ENCODE data around the gene FAM171A2. TPM values are rescaled to one million over a fixed set of nuclear protein-coding genes. Genes with fewer than 3 reads are reported as not detected.

FAM171A2 gene
- total RNA-seq, 1 experiment from 2014 or later: 27.5 TPM

GRCh38 chr17:44312396-44313104, 51.1 kb downstream of the FAM171A2 start:
- no peaks in the 10 kb centered on the region for H3K9me3 ChIP-seq (ENCODE audit: control insufficient read depth, low read depth, low read length)
- H3K27ac ChIP-seq (ENCODE audit: insufficient read length, low read depth, low read length): no peak overlapping the region
- TF ChIP-seq CTCF (conservative IDR thresholded peaks at IDR 0.05): no peak
- Mint-ChIP-seq H3K4me1 (peaks cover 35 to 49% of the 10 kb centered on the region in 2 experiments), H3K36me3 (ENCODE audit: insufficient read depth in 1 of 3, low read depth in 3 of 3) (peaks cover 0 to 3% (median 0%) of the 10 kb centered on the region in 3 experiments; a peak in 1 of 7 replicates), H3K27me3 (ENCODE audit: low read depth) (peaks cover 43% of the 10 kb centered on the region), H3K27ac (no peak overlapping the region; a peak in 1 of 7 replicates), H3K9me3 (no peaks in the 10 kb centered on the region), H3K4me3 (peak overlapping the region in 1 of 2 experiments; percentile 46; a peak in 2 of 5 replicates)
- H3K56ac ChIP-seq (ENCODE audit: insufficient read length, low read depth, low read length): no peak overlapping the region
- no peak overlapping the region for H2AK5ac ChIP-seq (ENCODE audit: insufficient read length, low read length)
- no peak overlapping the region for H3K4me2 ChIP-seq (ENCODE audit: insufficient read depth, insufficient read length, low read length)
- peaks cover 2% of the 10 kb centered on the region for H4K20me1 ChIP-seq (ENCODE audit: control insufficient read depth, insufficient read depth, insufficient read length)
- no peak overlapping the region for H4K8ac ChIP-seq (replicated peaks; ENCODE audit: insufficient read length, low read depth, low read length)
- no peak overlapping the region for H2BK5ac ChIP-seq (ENCODE audit: insufficient read length, low read length)
- no peak overlapping the region for H3K4ac ChIP-seq (ENCODE audit: low read depth, low read length)
- no peaks in the 10 kb centered on the region for H3K79me2 ChIP-seq (ENCODE audit: insufficient read depth, low read length)
- no peak overlapping the region for H3K9ac ChIP-seq (ENCODE audit: extremely low read depth, insufficient read length, low read length)
- H2AFZ ChIP-seq (ENCODE audit: low read length): no peak overlapping the region
- H4K91ac ChIP-seq (ENCODE audit: insufficient read length, low read depth, low read length): no peak overlapping the region
- no CpG with 5 or more reads among the region's 17 CpGs for WGBS (ENCODE audit: extremely low coverage, insufficient read length, low lambda C conversion rate)
- H2BK120ac ChIP-seq (ENCODE audit: low read depth, low read length, poor library complexity, severe bottlenecking): no peak overlapping the region
- peaks cover 4% of the 10 kb centered on the region; the same call in 1 of the 2 replicates for H3K4me1 ChIP-seq (ENCODE audit: insufficient read depth, low read length)
- peaks cover 8% of the 10 kb centered on the region; the same call in 1 of the 2 replicates for H3K27me3 ChIP-seq (ENCODE audit: insufficient read depth, low read length)
- H4K5ac ChIP-seq (ENCODE audit: insufficient read length, low read depth, low read length): no peak overlapping the region
- no peak overlapping the region for H3K18ac ChIP-seq (ENCODE audit: insufficient read length, low read depth, low read length)
- no peak overlapping the region; the same call in 1 of the 2 replicates for H2BK15ac ChIP-seq (ENCODE audit: low read depth, low read length)
- DNase-seq: no peak
- H3K23me2 ChIP-seq (ENCODE audit: insufficient read length, low read depth, low read length, poor library complexity, severe bottlenecking): peaks cover 26% of the 10 kb centered on the region
- H3K79me1 ChIP-seq (ENCODE audit: insufficient read depth, low read depth, low read length, poor library complexity, severe bottlenecking): no peaks in the 10 kb centered on the region
- no peak overlapping the region for H3T11ph ChIP-seq (ENCODE audit: low read length)
- H2BK20ac ChIP-seq (ENCODE audit: low read depth, low read length, poor library complexity, severe bottlenecking): no peak overlapping the region
- H3K14ac ChIP-seq (ENCODE audit: insufficient read depth, low read length): no peak overlapping the region
- H3K23ac ChIP-seq (ENCODE audit: insufficient read length, low read depth, low read length): no peak overlapping the region
- no peak overlapping the region for H2BK12ac ChIP-seq (ENCODE audit: insufficient read length, low read depth, low read length)

Data from H9 (cell line).